CD14-positive monocyte (primary cell): ENCODE results near the gene IFNK. TPM values are rescaled to one million over a fixed set of nuclear protein-coding genes. Genes with fewer than 3 reads are reported as not detected.

ENCODE experiments used
- DNase-seq, 3 donors: peaks; one replicate each; pipeline ENCODE4 v3.0.0-alpha.2; 2011 to 2022
- H2AFZ ChIP-seq: 2 replicates; pipeline ENCODE4 v1.6.0; 2012; ENCODE audit warnings: mild to moderate bottlenecking, low read depth, low read length, inconsistent platforms; ENCODE audit not compliant: insufficient read depth, poor library complexity, severe bottlenecking
- H3K27ac ChIP-seq, 2 donors: 1 replicate in 1 of 2; 2 replicates in 1 of 2; pipeline ENCODE4 v1.5.1; 2012 to 2013; ENCODE audit warnings: low read length in 2 of 2, control low read depth in 1 of 2, inconsistent platforms in 1 of 2, low read depth in 1 of 2, mild to moderate bottlenecking in 1 of 2
- H3K27me3 ChIP-seq, 2 donors: one replicate each; pipeline versions ENCODE4 v1.6.0 to v1.6.1; 2011 to 2013; ENCODE audit warnings: low read length in 2 of 2; ENCODE audit not compliant: control insufficient read depth in 2 of 2, insufficient read depth in 2 of 2
- H3K36me3 ChIP-seq, 2 donors: replicated peaks in 1 of 2; 1 replicate in 1 of 2; 2 replicates in 1 of 2; pipeline versions ENCODE4 v1.5.1 to v1.6.1; 2012 to 2013; ENCODE audit warnings: low read length in 2 of 2, control low read depth in 1 of 2, inconsistent platforms in 1 of 2, mild to moderate bottlenecking in 1 of 2; ENCODE audit not compliant: insufficient read depth in 2 of 2, control insufficient read depth in 1 of 2
- H3K4me1 ChIP-seq, 2 donors: 1 replicate in 1 of 2; 2 replicates in 1 of 2; pipeline versions ENCODE4 v1.5.1 to v1.6.1; 2012 to 2013; ENCODE audit warnings: low read length in 2 of 2, control low read depth in 1 of 2, inconsistent platforms in 1 of 2, mild to moderate bottlenecking in 1 of 2, moderate library complexity in 1 of 2; ENCODE audit not compliant: insufficient read depth in 2 of 2, control insufficient read depth in 1 of 2
- H3K4me2 ChIP-seq: replicated peaks from 2 replicates; pipeline ENCODE3; 2012; ENCODE audit warnings: low read length, moderate library complexity, mild to moderate bottlenecking; ENCODE audit not compliant: poor library complexity, severe bottlenecking; ENCODE audit errors: extremely low read depth
- H3K4me3 ChIP-seq, 3 experiments: fragments of 200-600 bp in 1 of 3; sonication (generic) in 1 of 3; replicated peaks in 1 of 3; 1 replicate in 2 of 3; 2 replicates in 1 of 3; pipeline ENCODE4 v1.5.1; 2011 to 2013; ENCODE audit warnings: low read length in 3 of 3, mild to moderate bottlenecking in 3 of 3, control low read depth in 2 of 3, low read depth in 2 of 3, inconsistent platforms in 1 of 3, moderate library complexity in 1 of 3
- H3K79me2 ChIP-seq: 2 replicates; pipeline ENCODE4 v1.6.0; 2012; ENCODE audit warnings: mild to moderate bottlenecking, control low read depth, inconsistent platforms, low read length, moderate library complexity; ENCODE audit not compliant: insufficient read depth
- H3K9ac ChIP-seq: 2 replicates; pipeline ENCODE4 v1.6.0; 2017; ENCODE audit warnings: low read length, mild to moderate bottlenecking; ENCODE audit not compliant: insufficient read depth, poor library complexity, severe bottlenecking
- H3K9me3 ChIP-seq, 2 donors: replicated peaks in 1 of 2; 1 replicate in 1 of 2; 2 replicates in 1 of 2; pipeline versions ENCODE4 v1.5.1 to v1.6.1; 2012 to 2013; ENCODE audit warnings: low read length in 2 of 2, control low read depth in 1 of 2; ENCODE audit not compliant: control insufficient read depth in 1 of 2, insufficient read depth in 1 of 2
- H4K20me1 ChIP-seq: 2 replicates; pipeline ENCODE4 v1.6.0; 2012; ENCODE audit warnings: mild to moderate bottlenecking, low read length, control low read depth, moderate library complexity; ENCODE audit not compliant: insufficient read depth
- H3K27ac Mint-ChIP-seq, 7 donors: one replicate each; pipeline ENCODE4 v1.8.0; 2020; ENCODE audit warnings: mild to moderate bottlenecking in 7 of 7, mixed read lengths in 7 of 7, moderate library complexity in 6 of 7, inconsistent platforms in 2 of 7
- H3K27me3 Mint-ChIP-seq, 3 donors: one replicate each; pipeline ENCODE4 v1.8.0; 2021 to 2022; ENCODE audit warnings: low read depth in 3 of 3, mild to moderate bottlenecking in 3 of 3, mixed read lengths in 3 of 3, moderate library complexity in 3 of 3, inconsistent platforms in 1 of 3
- H3K36me3 Mint-ChIP-seq, 2 donors: one replicate each; pipeline ENCODE4 v1.8.0; 2020; ENCODE audit warnings: mixed read lengths in 2 of 2, inconsistent platforms in 1 of 2, mild to moderate bottlenecking in 1 of 2
- H3K4me1 Mint-ChIP-seq: one replicate; pipeline ENCODE4 v1.8.0; 2020; ENCODE audit warnings: mild to moderate bottlenecking, mixed read lengths
- H3K4me3 Mint-ChIP-seq, 2 donors: one replicate each; pipeline ENCODE4 v1.8.0; 2020; ENCODE audit warnings: mild to moderate bottlenecking in 2 of 2, mixed read lengths in 2 of 2, moderate library complexity in 1 of 2
- H3K9me3 Mint-ChIP-seq, 7 donors: one replicate each; pipeline ENCODE4 v1.8.0; 2020 to 2022; ENCODE audit warnings: mixed read lengths in 7 of 7, mild to moderate bottlenecking in 6 of 7, moderate library complexity in 6 of 7, inconsistent platforms in 2 of 7
- CTCF ChIP-seq: fragments of 200-600 bp; IDR thresholded peaks from one replicate; pipeline ENCODE4 v1.8.0; 2022; ENCODE audit warnings: antibody characterized with exemption, mild to moderate bottlenecking
- WGBS: methylation state at CpG from one replicate; pipeline ENCODE4 v1.1.5; 2013; ENCODE audit warnings: missing lambda C conversion rate; ENCODE audit not compliant: insufficient coverage; 5-methylcytosine and 5-hydroxymethylcytosine counted together
- intact Hi-C, 2 donors: fragments of 100-400 bp; cut with micrococcal nuclease; formaldehyde crosslinking; loops; one replicate each; pipeline versions ENCODE4 v1.15.0 to v1.15.1; 2023
- polyA plus RNA-seq, 3 donors: library from polyadenylated mRNA; depleted of rRNA in 1 of 3; unstranded in 2 of 3; stranded (reverse) in 1 of 3; fragments of 300-500 nt in 2 of 3; fragments of >200 nt in 1 of 3; fragmentation: Illumina TruSeq in 2 of 3; gene quantifications; 1 replicate in 2 of 3; 2 replicates in 1 of 3; pipeline ENCODE4 v1.2.3, GENCODE V29; 2012 to 2021

Gene IFNK
- polyA plus RNA-seq, 3 donors: not detected

GRCh38 chr9:27505744-27506161 lies 18.3 kb upstream of the IFNK start:
- no peaks in the 10 kb centered on the region for H3K9me3 ChIP-seq
- intact Hi-C loops: no loop called here
- H3K9ac ChIP-seq: no peak overlapping the region
- H3K27ac Mint-ChIP-seq: no peak overlapping the region
- WGBS: 100% methylated on average over 4 of the region's 5 CpGs
- no peak overlapping the region for H3K4me3 ChIP-seq
- H2AFZ ChIP-seq: no peak overlapping the region
- peaks cover 3 to 15% of the 10 kb centered on the region in 2 donors for H3K4me1 ChIP-seq
- H3K36me3 ChIP-seq: peaks cover 0 to 11% of the 10 kb centered on the region in 2 donors
- H3K79me2 ChIP-seq: no peaks in the 10 kb centered on the region
- no peak for TF ChIP-seq CTCF
- no peak overlapping the region for H3K4me2 ChIP-seq
- peaks cover 0 to 2% (median 0%) of the 10 kb centered on the region in 7 donors for H3K9me3 Mint-ChIP-seq
- peaks cover 0 to 1% (median 0%) of the 10 kb centered on the region in 3 donors for H3K27me3 Mint-ChIP-seq
- no peaks in the 10 kb centered on the region for H4K20me1 ChIP-seq
- peaks cover 16 to 17% of the 10 kb centered on the region in 2 donors for H3K36me3 Mint-ChIP-seq
- DNase-seq: no peak
- no peak overlapping the region for H3K27ac ChIP-seq
- no peaks in the 10 kb centered on the region for H3K27me3 ChIP-seq
- peaks cover 20% of the 10 kb centered on the region for H3K4me1 Mint-ChIP-seq
- H3K4me3 Mint-ChIP-seq: no peak overlapping the region

- no peaks in the 10 kb centered on the region for H3K79me2 ChIP-seq
- H3K4me3 Mint-ChIP-seq: no peak overlapping the region
- H3K4me3 ChIP-seq: no peak overlapping the region
- no peak overlapping the region for H3K9ac ChIP-seq
- H3K27ac Mint-ChIP-seq: no peak overlapping the region
- H3K27me3 ChIP-seq: no peaks in the 10 kb centered on the region
- H3K9me3 ChIP-seq: no peaks in the 10 kb centered on the region
- no peak overlapping the region for H2AFZ ChIP-seq
- 60% methylated on average over 2 of the region's 2 CpGs for WGBS
- no peak for TF ChIP-seq CTCF
- intact Hi-C loops: no loop called here
- H3K4me1 Mint-ChIP-seq: peaks cover 8% of the 10 kb centered on the region
- H3K9me3 Mint-ChIP-seq: peaks cover 0 to 2% (median 0%) of the 10 kb centered on the region in 7 donors
- peaks cover 21% of the 10 kb centered on the region in 2 donors for H3K36me3 Mint-ChIP-seq
- H4K20me1 ChIP-seq: peaks cover 4% of the 10 kb centered on the region
- peaks cover 0 to 1% (median 1%) of the 10 kb centered on the region in 3 donors for H3K27me3 Mint-ChIP-seq
- peaks cover 0 to 5% of the 10 kb centered on the region in 2 donors for H3K4me1 ChIP-seq
- no peak overlapping the region for H3K27ac ChIP-seq
- peaks cover 0 to 21% of the 10 kb centered on the region in 2 donors for H3K36me3 ChIP-seq
- no peak for DNase-seq
- H3K4me2 ChIP-seq: no peak overlapping the region
Measured at GRCh38 chr9:27506981-27507380, 17.1 kb upstream of the IFNK start.
